ENCODE measurements around the gene TMED1.
A peak's percentile ranks its signal among the peaks of the same experiment; 100 is the strongest.
"Not testable (repeated sequence)": the region's sequence is repeated elsewhere in the genome, so short reads cannot be mapped to it uniquely, and the experiment has no call there.

TMED1 gene, protein sequence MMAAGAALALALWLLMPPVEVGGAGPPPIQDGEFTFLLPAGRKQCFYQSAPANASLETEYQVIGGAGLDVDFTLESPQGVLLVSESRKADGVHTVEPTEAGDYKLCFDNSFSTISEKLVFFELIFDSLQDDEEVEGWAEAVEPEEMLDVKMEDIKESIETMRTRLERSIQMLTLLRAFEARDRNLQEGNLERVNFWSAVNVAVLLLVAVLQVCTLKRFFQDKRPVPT

DNA sequence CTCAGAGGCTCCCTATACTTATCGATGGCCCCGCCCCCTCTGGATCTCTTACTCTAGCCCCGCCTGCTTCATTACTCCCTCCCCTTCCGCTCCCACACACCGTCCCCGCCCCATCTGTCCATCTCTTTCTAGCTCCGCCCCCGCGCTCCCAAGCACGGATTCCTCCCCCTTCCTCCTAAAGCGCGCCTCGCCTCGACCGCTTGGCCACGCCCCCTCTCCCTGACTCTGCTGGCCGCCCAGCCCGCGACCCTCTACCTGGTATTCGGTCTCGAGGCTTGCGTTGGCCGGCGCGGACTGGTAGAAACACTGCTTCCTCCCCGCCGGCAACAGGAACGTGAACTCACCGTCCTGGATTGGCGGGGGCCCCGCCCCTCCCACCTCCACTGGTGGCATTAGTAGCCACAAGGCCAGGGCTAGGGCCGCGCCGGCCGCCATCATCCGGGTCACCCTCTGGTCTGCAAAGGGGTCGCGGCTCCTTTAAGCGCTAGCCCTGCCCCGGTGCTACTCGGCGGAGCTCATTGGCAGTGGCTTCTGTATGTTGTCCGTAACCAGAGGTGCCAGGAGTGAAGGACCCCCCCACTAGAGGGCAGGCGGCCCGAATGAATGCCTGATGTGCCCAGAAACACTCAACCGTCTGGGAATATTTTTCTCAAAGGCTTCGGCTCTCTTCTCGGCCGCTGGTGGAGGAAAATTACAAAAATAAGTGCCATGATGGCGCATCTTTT lies at the start of gene TMED1:
TSS of gene TMED1 (minus strand) at position 459 of the 725 bp plus-strand sequence. CDS start at position 438, 21 bp downstream.
- peak; percentile 85 to 97 (median 94) for DNase-seq (ENCODE audit: low read depth in 3 of 3)

DNA sequence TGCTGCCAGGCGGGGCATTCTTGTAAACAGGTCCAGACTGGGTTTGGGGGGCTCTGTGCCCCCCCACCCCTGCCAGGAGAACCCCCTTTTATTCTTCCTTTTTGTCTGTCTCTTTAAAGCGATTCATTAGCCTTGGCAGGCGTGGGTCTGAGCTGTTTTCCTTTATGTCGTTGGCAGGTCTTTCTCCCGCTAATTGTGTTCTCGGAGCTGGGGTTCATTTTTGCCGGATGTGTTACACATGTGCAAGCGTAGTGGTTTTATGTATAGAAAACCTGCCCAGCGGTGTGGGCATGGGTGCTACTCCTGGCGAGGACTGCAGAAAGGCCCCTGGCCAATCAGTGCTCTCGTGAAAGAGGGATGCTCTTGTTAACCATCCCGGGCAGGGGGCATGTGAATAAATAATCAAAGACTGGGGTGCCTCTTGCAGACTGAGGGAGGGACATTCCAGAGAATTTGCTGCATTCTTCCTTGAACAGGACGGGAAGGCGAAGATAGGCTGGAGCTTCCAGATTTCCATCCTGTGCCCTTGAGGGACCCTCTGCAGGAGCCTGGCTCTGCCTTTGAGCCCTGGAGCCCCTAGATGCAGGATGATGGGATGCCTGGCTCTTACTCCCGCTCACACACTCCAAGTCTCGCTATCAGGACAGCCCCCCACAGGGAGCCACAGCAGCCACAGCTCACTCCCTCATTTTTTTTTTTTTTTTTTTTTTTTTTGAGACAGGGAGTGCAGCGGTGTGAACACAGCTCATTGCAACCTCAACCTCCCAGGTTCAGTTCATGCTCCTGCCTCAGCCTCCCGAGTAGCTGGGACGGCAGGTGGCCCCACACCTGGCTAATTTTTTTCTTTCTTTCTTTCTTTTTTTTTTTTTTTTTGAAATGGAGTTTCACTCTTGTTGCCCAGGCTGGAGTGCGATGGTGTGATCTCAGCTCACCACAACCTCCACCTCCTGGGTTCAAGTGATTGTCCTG lies 49.5 kb upstream of the TMED1 start:
- DNase-seq (ENCODE audit: low read depth in 3 of 3): no peak

DNA sequence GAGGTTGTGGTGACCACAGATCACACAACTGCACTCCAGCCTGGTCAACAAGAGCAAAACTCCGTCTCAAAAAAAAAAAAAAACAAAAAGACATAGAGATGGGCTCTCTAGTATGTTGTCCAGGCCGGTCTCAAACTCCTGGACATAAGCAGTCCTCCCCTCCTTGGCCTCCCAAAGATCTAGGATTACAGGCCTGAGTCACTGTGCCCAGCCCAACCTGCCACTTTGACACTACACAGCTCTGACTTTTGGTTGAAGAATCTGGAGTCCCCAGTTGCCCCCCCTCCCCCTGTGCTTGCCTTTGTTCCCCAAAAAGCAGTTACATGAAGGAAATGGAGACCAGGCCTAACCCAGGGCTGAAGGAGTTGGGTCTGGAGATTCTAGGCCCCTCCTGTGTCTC lies 48.3 kb upstream of the TMED1 start:
- no peak for DNase-seq (ENCODE audit: low read depth in 3 of 3)

DNA sequence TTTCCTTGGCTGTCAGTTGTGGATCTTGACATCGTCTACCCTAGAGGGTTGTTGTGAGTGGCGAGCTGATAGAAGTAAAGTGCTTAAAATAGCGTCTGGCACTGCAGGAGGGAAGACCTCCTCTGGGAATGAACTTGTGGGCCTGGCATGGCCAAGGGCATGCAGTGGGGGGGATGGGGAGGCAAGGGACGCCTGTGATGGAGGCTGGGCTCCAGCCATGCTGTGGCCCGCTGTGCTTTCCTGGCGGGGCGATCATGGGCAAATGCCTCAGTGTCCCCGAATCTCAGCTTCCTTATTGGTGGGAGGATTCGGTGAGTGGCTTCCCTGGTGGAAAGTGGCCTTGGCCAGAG lies 46.1 kb upstream of the TMED1 start:
- DNase-seq (ENCODE audit: low read depth in 3 of 3): no peak

DNA sequence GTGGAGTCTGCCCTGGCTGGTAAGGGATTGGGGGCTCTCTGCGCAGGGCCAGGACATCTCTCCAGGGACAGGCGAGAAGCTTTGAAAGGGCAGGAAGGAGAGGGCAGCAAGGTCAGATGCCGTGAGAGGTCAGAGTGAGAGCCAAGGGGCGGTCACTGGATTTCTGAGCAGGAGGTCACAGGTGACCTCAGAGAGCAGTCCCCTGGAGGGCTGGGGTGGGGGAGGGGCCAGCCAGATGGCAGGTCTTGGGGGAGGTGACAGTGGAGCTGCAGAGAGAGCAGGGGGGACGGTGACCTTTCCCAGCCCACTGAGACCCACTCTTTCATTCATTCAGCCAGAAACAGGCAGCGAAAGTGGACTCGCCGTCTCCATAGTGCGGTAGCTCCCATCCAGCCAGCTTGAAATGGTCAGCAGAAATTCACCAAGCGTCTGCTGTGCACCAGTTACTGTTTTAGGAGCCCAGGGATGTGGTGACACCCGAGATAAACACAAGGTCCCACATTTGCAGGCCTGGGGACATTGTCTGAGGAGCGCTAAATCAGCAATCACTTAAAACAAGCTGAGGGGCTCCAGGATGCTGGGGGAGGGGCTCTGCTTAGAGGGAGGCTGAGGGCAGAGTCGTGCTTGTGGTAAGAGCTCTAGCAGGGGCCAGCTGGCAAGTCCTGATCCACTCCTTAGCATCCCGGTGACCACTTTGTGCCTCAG lies 45.5 kb upstream of the TMED1 start:
- no peak for DNase-seq (ENCODE audit: low read depth in 3 of 3)

DNA sequence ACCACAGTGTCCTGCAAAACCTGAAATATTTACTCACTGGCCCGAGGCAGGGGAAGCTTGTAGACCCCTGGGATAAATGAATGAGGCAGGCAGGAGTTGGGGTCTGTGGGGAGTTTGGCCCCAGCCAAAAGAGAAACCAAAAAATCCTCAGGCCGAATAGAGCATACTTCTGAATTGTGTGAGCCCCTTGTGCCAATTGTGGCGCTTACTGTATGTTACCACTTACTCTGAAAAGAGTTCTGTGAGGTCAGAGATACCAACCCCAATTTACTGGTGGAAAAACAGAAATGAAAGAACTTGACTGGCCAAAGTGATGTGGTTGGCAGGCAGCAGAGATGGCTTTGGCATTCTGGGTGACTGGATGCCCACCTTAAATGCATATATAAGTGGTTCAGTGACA lies 42.2 kb upstream of the TMED1 start:
- no peak for DNase-seq (ENCODE audit: low read depth in 3 of 3)

DNA sequence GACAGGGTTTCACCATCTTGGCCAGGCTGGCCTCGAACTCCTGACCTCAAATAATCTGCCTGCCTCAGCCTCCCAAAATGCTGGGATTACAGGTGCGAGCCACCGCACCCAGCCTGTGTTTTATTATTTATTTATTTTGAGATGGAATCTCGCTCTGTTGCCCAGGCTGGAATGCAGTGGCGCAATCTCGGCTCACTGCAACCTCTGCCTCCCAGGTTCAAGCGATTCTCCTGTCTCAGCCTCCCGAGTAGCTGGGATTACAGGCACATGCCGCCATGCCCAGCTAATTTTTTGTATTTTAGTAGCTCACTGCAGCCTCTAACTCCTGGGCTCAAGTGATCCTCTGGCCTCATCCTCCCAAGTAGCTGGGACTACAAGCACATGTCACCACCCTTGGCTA lies 41.6 kb upstream of the TMED1 start:
- DNase-seq (ENCODE audit: low read depth in 3 of 3): not testable (repeated sequence)

DNA sequence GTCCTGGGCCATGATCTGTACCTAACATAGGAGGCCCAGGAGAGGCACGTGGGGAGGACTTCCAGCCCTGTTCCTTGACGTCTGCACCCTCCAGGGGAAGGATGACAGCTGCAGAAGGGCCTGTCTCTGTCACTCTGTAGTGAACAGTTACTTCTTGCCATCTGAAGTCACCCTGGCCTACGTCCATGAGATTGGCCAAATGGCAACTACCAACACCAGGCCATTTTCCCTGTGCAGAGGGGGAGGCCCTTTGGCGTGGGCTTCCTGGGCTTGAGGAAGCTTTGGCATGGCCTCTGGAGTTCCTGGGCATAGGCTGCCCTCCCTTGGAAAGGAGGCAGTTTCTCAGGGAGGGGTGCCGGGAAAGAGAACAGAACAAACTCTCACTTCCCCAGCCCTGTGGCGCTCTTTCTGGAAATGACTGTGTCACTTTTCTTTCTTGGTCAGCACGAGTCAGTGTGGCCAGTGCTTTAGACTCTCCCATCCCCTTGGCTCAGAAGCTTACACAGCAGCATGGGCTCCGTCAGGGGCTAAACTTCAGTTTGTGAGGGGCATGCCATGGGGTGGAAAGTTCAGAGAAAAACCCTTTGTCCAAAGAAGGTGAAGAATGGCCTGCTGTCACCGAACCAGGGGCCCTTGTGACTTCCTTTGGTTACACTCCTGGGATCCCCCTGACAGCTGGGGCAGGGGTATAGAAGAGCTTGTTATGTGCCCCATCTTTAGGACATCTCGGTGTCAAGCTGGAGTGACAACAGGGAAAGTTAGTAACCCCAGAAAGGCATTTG lies 40.6 kb upstream of the TMED1 start:
- DNase-seq (ENCODE audit: low read depth in 3 of 3): no peak

DNA sequence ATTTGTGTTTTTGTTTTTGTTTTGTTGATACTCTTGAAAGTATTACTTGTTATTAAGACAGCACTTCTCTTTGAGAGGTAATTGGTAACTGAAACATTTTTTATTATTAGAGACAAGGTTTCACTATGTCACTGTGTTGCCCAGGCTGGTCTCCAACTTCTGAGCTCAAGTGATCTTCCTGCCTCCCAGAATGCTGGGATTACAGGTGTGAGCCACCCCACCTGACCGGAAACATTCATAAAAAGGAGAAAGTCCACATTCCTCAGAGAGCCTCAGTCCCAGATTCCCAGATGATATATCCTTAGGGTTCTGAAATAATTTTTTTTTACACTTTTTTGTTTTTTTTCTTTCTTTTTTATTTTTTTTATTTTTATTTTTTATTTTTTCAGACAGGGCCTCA lies 38.0 kb upstream of the TMED1 start:
- DNase-seq (ENCODE audit: low read depth in 3 of 3): no peak

DNA sequence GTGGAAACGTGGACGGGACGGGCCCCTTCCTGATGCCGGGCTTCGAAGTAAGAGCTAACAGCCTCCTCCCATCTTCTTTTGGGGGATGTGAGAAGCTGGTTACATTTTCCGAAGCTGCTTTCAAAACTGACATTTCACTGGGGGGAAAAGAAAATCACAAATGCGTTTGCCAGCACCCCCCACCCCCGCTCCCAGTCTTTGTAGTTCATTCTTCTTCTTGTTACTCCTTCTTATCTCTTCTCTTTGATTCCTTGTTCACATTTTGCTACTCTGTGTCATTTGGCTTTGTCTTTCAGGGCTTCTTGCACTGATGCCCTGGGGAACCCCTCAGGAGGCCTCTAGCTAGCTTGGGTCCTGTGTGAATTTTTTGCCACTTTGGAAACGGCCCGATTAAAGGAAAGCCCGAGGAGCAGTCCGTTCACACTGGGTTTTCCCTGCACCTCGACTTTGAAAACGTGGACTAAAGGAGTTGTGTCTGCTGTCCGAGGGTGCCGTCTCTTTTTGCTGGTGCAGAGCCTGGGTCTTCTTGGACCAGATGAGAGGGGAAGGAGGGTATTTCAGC lies 36.6 kb upstream of the TMED1 start:
- DNase-seq (ENCODE audit: low read depth in 3 of 3): peak in 1 of 3 experiments; percentile 40

DNA sequence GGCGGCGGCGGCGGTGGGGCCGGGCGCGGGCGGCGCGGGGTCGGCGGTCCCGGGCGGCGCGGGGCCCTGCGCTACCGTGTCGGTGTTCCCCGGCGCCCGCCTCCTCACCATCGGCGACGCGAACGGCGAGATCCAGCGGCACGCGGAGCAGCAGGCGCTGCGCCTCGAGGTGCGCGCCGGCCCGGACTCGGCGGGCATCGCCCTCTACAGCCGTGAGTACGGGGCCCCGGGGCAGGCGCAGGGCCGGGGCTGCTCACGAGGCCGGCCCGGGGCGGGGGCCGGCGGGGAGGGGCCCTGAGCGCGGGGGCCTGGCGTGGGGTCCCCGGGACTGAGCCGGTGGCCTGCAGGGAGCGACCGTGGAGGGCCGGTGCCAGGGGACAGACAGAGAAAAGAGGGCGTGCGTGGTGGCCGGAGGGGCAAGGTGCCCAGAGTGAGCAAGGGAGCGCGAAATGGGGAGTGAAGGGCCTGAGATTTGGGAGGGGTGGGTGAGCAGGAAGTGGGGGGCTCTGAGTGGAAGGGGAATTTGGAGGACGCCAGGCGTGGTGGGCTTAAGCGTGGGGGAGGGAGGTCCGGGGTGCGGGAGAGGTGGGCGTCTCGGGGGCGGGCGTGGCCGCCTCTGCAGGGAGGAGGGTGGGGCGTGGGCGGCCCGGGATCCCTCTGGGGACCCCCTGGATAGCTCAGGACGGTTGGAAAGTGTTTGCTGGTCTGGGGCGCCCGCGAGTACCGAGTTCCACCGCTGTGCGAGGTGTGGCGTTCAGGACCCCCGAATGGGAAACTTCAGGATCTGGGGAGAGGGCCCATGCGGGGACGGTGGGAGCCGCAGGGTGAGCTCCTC lies 35.9 kb upstream of the TMED1 start:
- peak in 2 of 3 experiments; percentile 2 to 31 for DNase-seq (ENCODE audit: low read depth in 3 of 3)

DNA sequence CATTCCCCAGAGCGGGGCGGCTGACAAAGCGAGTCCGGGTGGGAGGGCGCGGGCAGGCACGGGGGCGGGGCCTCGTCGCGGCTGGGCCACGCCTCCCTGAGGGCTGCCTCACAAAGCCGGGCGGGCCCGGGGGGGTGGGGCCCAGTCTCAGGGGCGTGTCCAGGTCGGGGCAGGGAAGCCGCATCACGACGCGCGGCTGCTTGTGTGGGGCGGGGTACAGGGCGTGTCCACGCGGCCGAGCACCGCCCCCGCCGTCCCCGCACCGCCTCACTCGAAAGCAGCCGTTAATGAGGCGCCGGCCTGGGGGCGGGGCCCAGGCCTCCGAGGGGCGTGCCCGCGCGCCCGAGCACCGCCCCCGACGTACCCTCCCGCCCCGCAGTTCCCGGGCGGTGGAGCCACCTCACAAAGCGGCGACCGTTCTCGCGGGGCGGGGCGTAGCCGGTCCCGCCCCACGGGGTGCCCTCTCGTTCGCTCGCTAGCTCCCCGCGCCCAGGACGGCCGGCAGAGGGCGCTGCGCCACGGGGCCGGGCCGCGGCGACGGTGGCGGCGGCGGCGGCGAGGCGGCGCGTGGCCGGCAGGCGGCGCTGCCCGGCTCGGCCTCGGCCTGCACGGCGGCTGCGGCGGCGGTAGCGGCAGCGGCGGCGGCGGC lies 35.1 kb upstream of the TMED1 start, which contains the start of gene CARM1:
TSS of gene CARM1 (plus strand) at position 599 of the 649 bp plus-strand sequence. CDS start 150 bp downstream, outside the sequence.
- peak; percentile 98 to 100 (median 100) for DNase-seq (ENCODE audit: low read depth in 3 of 3)

DNA sequence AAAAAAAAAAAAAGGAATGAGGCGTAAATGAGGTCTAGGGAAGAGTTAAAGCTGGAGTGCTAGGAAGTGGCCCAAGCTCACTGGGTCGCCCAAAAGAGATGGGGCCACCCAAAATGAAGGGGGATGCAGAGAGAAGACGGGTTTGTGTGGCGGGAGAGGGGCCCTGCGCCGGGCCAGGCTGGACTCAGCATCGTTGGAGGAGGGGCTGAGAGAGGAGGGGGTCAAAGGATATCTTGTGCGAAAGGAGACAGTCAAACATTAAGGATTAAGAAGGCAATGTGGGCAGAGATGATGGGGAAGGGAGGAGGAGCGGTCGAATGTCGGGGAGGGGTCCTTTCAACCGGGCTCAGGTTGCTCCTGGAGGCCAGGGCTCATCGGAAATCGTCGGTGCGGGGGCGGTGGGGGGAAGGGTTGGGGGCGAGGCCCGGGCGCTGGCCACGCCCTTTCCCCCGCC lies 34.5 kb upstream of the TMED1 start:
- DNase-seq (ENCODE audit: low read depth in 3 of 3): no peak

DNA sequence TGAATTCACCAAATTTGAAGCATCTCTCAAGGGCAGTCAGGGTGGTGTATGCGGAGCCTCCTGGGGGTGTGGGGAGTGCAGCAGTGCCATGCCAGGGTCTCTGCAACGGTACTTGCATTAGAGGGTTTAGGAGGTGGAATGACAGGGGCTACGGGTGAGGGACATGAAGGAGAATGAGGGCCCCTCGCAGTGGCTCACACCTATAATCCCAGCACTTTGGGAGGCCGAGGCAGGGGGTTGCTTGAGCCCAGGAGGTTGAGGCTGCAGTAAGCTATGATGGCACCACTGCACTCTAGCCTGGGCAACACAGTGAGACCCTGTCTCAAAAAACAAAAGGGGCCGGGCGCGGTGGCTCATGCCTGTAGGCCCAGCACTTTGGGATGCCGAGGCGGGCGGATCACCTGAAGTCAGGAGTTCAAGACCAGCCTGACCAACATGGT lies 33.9 kb upstream of the TMED1 start:
- not testable (repeated sequence) for DNase-seq (ENCODE audit: low read depth in 3 of 3)

DNA sequence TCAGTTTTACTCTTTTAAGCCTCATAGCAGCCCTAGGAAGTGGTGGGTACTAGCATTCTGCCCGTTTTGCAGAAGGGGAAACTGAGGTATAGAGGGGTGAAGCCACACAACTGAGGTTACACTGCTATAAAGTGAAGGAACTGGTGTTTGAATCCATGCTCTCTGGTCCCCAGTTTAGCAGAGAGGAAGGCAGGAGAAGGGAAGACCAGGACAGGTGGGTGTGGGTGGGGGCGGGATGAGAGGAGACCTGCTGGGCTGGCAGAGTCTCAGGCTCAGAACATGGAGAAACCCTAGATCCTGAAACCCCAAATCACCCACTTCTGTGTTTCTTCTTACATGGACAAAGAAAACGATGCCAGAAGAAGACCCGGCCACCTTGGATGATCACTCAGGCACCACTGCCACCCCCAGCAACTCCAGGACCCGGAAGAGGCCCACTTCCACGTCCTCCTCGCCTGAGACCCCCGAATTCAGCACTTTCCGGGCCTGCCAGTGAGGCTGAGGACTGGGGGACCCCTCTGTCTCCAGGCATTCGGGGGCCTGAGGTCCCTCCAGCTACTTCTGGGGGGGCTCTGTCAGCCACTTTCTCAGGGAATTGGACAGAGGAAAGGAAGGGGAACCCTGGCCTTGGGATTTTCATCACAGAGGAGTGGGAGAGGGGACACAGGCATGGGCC lies 33.0 kb upstream of the TMED1 start:
- DNase-seq (ENCODE audit: low read depth in 3 of 3): no peak

DNA sequence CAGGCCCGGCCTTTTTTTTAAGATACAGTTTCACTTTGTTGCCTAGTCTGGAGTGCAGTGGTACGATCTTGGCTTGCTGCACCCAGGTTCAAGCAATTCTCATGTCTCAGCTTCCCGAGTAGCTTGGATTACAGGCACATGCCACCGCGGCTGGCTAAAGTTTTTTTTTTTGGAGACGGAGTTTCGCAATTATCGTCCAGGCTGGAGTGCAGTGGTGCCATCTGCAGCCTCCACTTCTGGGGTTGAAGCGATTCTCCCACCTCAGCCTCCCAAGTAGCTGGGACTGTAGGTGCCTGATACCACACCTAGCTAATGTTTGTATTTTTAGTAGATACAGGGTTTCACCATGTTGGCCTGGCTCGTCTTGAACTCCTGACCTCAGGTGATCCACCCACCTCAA lies 30.5 kb upstream of the TMED1 start:
- DNase-seq (ENCODE audit: low read depth in 3 of 3): no peak

DNA sequence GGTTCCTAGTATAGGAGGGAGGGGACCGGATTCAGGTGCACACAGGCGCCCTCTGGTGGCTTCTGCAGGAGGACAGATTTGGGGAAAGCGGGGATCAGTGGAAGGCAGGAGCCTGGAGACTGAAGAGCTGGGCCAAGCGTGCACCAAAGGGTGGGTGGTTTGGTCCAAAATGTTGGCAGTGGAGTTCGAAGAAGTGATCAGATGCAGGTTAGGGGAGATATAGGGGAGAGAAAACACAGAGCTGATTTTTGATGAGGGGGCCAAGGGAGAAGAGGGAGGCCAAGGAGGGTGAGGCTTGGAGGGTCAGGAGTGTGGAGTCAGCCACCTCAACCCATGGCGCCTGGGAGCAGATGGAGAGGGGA lies 28.5 kb upstream of the TMED1 start:
- peak; percentile 69 to 85 (median 73) for DNase-seq (ENCODE audit: low read depth in 3 of 3)

DNA sequence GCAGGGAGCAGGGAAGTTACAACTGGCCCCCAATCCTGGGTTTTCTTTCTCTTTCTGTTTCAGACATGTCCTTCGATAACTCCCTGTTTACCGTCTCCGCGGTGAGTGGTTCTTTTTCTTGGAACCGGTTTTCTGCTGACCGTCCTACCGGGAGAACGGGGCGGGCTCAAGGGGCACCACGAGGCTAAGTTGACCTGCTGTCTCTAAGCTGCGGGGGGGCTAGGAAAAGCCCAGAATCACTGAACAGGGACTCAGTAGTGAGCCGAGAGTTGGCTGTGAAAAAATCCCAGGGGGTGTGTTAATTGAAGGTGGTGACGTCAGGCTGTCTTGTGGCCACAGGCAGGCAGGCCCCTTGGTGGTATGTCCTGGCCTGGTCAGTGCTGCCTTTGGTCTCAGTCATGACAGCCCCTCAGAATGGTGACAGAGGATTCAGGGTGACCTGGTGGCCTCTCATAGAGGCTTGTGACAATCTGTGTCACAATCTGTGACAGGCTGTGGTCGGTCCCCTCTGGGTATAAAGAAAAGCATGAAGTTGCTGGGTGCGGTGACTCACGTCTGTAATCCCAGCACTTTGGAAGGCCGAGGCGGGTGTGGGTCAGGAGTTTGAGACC lies 27.2 kb upstream of the TMED1 start:
- no peak for DNase-seq (ENCODE audit: low read depth in 3 of 3)
